ENCODE results near the gene CLEC2D. TPM values are rescaled to one million over a fixed set of nuclear protein-coding genes. Genes with fewer than 3 reads are reported as not detected.

CLEC2D gene
- total and polyA plus RNA-seq, 10 of the 15 experiments (the other 5 are each of a cell fraction or from before 2014, with no cell fraction given): 4.6 to 29.8 (median 16.0) TPM

DNA sequence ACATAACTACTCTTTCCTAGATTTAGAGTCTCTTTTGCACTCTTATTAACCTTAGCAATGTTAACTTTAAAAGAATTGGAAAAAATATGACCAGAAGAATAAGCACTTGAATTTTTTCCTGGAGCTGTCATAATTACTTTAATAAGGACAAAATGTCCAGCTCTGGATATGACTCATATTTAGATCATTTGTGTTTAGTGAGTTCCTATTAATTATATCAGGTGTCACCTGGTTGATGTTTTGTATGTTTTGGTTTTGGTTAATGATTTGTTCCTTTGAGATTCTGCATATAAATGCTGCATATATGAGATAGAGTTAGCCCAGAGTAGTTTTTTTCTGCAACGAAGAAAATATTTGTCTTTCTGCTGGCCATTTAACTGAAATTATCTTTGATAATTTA lies 58.3 kb downstream of the CLEC2D start:
- FAIRE-seq (no peak), ATAC-seq (no peak), DNase-seq (ENCODE audit: low read depth, low spot score) (no peak)
- Histone ChIP-seq H3K4me1 (ENCODE audit: control insufficient read depth, insufficient read depth, low read length) (peaks cover under 1% of the 10 kb centered on the region), H3K9ac (ENCODE audit: control insufficient read depth, insufficient read depth, low read length) (peak overlapping the region; percentile 40; the same call in 1 of the 2 replicates), H3K36me3 (ENCODE audit: control insufficient read depth in 2 of 2, insufficient read depth in 2 of 2, low read length in 1 of 2) (no peaks in the 10 kb centered on the region), H3K79me2 (ENCODE audit: control insufficient read depth, insufficient read depth, low read length) (peaks cover 100% of the 10 kb centered on the region), H3K4me3 (peak overlapping the region; percentile 52; the same call in 1 of the 2 replicates), H3K27ac (ENCODE audit: control insufficient read depth, insufficient read depth) (peak overlapping the region; percentile 88), H3K4me2 (ENCODE audit: control insufficient read depth, insufficient read depth) (peak overlapping the region; percentile 72), H3K27me3 (replicated peaks in 1 of 2; ENCODE audit: control insufficient read depth in 2 of 2, insufficient read depth in 2 of 2, low read length in 1 of 2) (no peaks in the 10 kb centered on the region; a peak in 1 of 4 replicates), H3K9me3 (replicated peaks; ENCODE audit: control insufficient read depth, insufficient read depth, low read length) (no peaks in the 10 kb centered on the region; the same call in 2 of the 3 replicates), H2AFZ (ENCODE audit: control insufficient read depth, low read depth, low read length) (no peak overlapping the region), H4K20me1 (ENCODE audit: control insufficient read depth, insufficient read depth) (no peaks in the 10 kb centered on the region)
- ChIA-PET POLR2A (no interaction called here), RAD21 (ENCODE audit: unreplicated experiment) (interaction anchor here (1.0 kb wide), 2 partner anchors 10 to 58 kb away, joined by 3 read pairs; partner anchors contain the start of gene CLEC2D), SMC1A (ENCODE audit: uncharacterized antibody, unreplicated experiment) (no interaction called here), CTCF (no interaction called here)
- no TSS peak for BruUV-seq (replicated peaks)
- 0% methylated on average over 1 of the region's 1 CpG for WGBS (ENCODE audit: insufficient coverage, insufficient replicate concordance, low lambda C conversion rate, missing lambda C conversion rate)
- in situ Hi-C loops (cut with MboI) (no loop called here), intact Hi-C loops (cut with micrococcal nuclease; ENCODE audit: unreplicated experiment) (no loop called here)
- TF ChIP-seq MTA2 (IDR thresholded peaks at IDR 0.05; ENCODE audit: low read depth) (peak; percentile 69; the same call in 1 of the 2 replicates), PAX8 (IDR thresholded peaks at IDR 0.05) (no peak), EP300 (IDR thresholded peaks at IDR 0.05; ENCODE audit: borderline replicate concordance in 1 of 2, control insufficient read depth in 1 of 2, low read depth in 2 of 2, low read length in 2 of 2) (0 out of 4 replicates have a peak, but pooled peaks of 1 of the 2 experiments have one; percentile 24), FOXM1 (IDR thresholded peaks at IDR 0.05; ENCODE audit: low read depth, low read length) (no peak), EGR1 (IDR thresholded peaks at IDR 0.05; ENCODE audit: borderline replicate concordance in 1 of 2, low read depth in 2 of 2, low read length in 2 of 2) (no peak), BMI1 (IDR thresholded peaks at IDR 0.05; ENCODE audit: borderline replicate concordance) (0 out of 2 replicates have a peak, but pooled peaks have one; percentile 28), IKZF1 (conservative IDR thresholded peaks at IDR 0.05) (no peak), HCFC1 (IDR thresholded peaks at IDR 0.05; ENCODE audit: low read length) (no peak), SMAD1 (IDR thresholded peaks at IDR 0.05; ENCODE audit: low read depth, partially characterized antibody) (no peak), GATAD2B (conservative IDR thresholded peaks at IDR 0.05; ENCODE audit: low read depth) (no peak)
- TF ChIP-seq, protein P1, sequence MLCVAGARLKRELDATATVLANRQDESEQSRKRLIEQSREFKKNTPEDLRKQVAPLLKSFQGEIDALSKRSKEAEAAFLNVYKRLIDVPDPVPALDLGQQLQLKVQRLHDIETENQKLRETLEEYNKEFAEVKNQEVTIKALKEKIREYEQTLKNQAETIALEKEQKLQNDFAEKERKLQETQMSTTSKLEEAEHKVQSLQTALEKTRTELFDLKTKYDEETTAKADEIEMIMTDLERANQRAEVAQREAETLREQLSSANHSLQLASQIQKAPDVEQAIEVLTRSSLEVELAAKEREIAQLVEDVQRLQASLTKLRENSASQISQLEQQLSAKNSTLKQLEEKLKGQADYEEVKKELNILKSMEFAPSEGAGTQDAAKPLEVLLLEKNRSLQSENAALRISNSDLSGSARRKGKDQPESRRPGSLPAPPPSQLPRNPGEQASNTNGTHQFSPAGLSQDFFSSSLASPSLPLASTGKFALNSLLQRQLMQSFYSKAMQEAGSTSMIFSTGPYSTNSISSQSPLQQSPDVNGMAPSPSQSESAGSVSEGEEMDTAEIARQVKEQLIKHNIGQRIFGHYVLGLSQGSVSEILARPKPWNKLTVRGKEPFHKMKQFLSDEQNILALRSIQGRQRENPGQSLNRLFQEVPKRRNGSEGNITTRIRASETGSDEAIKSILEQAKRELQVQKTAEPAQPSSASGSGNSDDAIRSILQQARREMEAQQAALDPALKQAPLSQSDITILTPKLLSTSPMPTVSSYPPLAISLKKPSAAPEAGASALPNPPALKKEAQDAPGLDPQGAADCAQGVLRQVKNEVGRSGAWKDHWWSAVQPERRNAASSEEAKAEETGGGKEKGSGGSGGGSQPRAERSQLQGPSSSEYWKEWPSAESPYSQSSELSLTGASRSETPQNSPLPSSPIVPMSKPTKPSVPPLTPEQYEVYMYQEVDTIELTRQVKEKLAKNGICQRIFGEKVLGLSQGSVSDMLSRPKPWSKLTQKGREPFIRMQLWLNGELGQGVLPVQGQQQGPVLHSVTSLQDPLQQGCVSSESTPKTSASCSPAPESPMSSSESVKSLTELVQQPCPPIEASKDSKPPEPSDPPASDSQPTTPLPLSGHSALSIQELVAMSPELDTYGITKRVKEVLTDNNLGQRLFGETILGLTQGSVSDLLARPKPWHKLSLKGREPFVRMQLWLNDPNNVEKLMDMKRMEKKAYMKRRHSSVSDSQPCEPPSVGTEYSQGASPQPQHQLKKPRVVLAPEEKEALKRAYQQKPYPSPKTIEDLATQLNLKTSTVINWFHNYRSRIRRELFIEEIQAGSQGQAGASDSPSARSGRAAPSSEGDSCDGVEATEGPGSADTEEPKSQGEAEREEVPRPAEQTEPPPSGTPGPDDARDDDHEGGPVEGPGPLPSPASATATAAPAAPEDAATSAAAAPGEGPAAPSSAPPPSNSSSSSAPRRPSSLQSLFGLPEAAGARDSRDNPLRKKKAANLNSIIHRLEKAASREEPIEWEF (IDR thresholded peaks at IDR 0.05; ENCODE audit: insufficient replicate concordance, low read depth, low read length): no peak
- TF ChIP-seq, protein P2, sequence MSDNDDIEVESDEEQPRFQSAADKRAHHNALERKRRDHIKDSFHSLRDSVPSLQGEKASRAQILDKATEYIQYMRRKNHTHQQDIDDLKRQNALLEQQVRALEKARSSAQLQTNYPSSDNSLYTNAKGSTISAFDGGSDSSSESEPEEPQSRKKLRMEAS (IDR thresholded peaks at IDR 0.05; ENCODE audit: low read depth, low read length): no peak

Data from GM12878 (cell line).